A673 (cell line): ENCODE data around the gene ENPP1.

Experiments used
- CTCF ChIP-seq: fragments of 300-800, 200-600 bp; sonication (generic); conservative IDR thresholded peaks from 2 replicates; pipeline ENCODE4 v1.5.1; 2017; ENCODE audit warnings: low read depth, mild to moderate bottlenecking, antibody characterized with exemption, low read length, moderate library complexity, mixed read lengths
- EZH2 ChIP-seq: fragments of 200-600 bp; sonication (generic); IDR thresholded peaks from 2 replicates; pipeline ENCODE4 v1.6.1; 2017; ENCODE audit warnings: borderline replicate concordance, low read depth, mild to moderate bottlenecking, mixed read lengths, antibody characterized with exemption, low read length; ENCODE audit not compliant: poor library complexity, severe bottlenecking

- TF ChIP-seq CTCF (no peak), EZH2 (no peak)
Observed at GRCh38 chr6:131791476-131791875, 16.3 kb upstream of the ENPP1 start.
